ENCODE results near the gene SAXO2.
"Not testable (repeated sequence)": the region's sequence is repeated elsewhere in the genome, so short reads cannot be mapped to it uniquely, and the experiment has no call there.

SAXO2 gene

DNA sequence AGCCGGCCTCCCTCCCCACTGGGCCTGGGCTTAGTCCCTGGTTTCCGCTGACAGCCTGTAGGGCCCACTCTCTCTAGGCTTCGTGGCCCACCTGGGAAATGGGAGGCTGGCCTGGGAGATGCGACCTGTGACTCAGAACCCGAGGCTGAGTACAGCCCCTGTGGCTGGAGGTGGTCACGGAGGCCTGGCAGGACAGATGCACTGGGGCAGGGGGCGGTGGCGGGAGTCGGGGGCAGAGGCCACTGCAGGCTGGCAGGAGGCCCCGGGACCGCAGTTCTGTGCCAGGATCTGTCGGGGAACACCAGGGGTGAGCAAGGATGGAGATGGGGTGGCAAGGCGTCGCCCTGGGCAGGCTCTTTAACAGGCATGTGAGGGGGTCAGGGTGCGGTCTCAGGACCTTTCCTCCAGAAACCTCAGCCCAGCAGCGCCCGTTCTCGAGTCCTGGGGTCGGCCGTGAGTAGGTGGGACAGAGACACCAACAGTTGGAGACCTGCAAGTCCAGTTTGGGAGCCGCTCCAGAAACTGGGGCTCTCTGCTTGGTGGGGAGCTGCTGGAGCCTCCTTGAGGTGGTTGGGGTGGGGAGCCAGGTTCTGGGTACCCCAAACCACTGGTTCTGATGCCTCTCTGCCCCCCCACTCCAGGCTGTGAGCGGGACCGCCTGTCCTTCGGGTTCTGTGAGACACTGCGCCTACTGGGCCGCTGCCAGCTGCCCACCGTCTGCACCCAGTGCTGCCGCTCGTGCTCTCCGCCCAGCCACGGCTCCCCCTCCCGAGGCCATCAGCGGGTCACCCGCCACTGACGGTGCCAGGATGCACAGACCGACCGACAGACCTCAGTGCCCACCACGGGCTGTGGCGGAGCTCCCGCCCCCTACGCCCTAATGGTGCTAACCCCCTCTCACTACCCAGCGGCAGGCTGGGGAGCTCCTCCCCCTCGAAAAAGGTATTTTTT, 71.3 kb downstream of the SAXO2 start:
- not testable (repeated sequence) for DNase-seq (ENCODE audit: low read depth)

Measured in GM04504 (cell line).